HepG2 (cell line): ENCODE measurements around the gene PIAS1. TPM values are rescaled to one million over a fixed set of nuclear protein-coding genes. Genes with fewer than 3 reads are reported as not detected.

ENCODE experiments used
- ATAC-seq: fragments of 200-7000 bp; cut with Tn5 transposase; 3 replicates; pipeline ENCODE4 v1.9.1; 2020; ENCODE audit warnings: mild to moderate bottlenecking, moderate library complexity
- BruUV-seq: library from RNA; stranded (reverse); fragments of 400-500 nt; replicated peaks from 2 replicates; lab custom pipeline; 2021; lab: Mats Ljungman, UMichigan
- CTCF ChIA-PET: fragments of 300-600 bp; formaldehyde crosslinking; extraction: SDS; loops from one replicate; lab custom pipeline; 2021; ENCODE audit warnings: low total read pairs, inconsistent platforms, low intra/inter-chr PET ratio; lab: Yijun Ruan, JAX
- POLR2A ChIA-PET: fragments of 350-600 bp; sonication (Branson Sonifier 250); formaldehyde crosslinking; loops from one replicate; lab custom pipeline; 2020; ENCODE audit warnings: antibody characterized with exemption, inconsistent platforms; lab: Yijun Ruan, JAX
- DNase-seq: peaks from one replicate; pipeline ENCODE4 v3.0.0-alpha.2; 2015; ENCODE audit warnings: low spot score
- FAIRE-seq: peaks from 3 replicates; lab custom pipeline; 2011; peaks lifted over from hg19 to GRCh38; lab: Jason Lieb, UNC
- H2AFZ ChIP-seq: one replicate; pipeline ENCODE4 v1.6.1; 2011; ENCODE audit warnings: low read length, inconsistent platforms
- H3K27ac ChIP-seq: fragments of 300-600 bp; 3 replicates; pipeline ENCODE4 v1.8.0; 2011; ENCODE audit warnings: mixed run types, mild to moderate bottlenecking, mixed read lengths, low read length, inconsistent platforms; ENCODE audit not compliant: insufficient read depth; ENCODE audit errors: extremely low read length
- H3K27me3 ChIP-seq, 2 experiments: fragments of 200-600 bp in 1 of 2; 2 replicates in 1 of 2; 3 replicates in 1 of 2; pipeline versions ENCODE4 v1.6.0 to v1.8.0; 2011; ENCODE audit warnings: low read length in 2 of 2, mild to moderate bottlenecking in 2 of 2, moderate library complexity in 2 of 2, inconsistent platforms in 1 of 2; ENCODE audit not compliant: insufficient read depth in 2 of 2, control insufficient read depth in 1 of 2
- H3K36me3 ChIP-seq, 2 experiments: fragments of 200-600 bp in 1 of 2; replicated peaks in 1 of 2; 2 replicates in 1 of 2; 3 replicates in 1 of 2; pipeline versions ENCODE4 v1.5.1 to v1.8.0; 2011; ENCODE audit warnings: low read length in 2 of 2, inconsistent platforms in 1 of 2; ENCODE audit not compliant: insufficient read depth in 2 of 2, control insufficient read depth in 1 of 2
- H3K4me1 ChIP-seq: 2 replicates; pipeline ENCODE4 v1.5.1; 2012; ENCODE audit warnings: low read length, inconsistent platforms; ENCODE audit not compliant: insufficient read depth
- H3K4me2 ChIP-seq: 2 replicates; pipeline ENCODE4 v1.6.0; 2011; ENCODE audit warnings: low read depth, low read length, inconsistent platforms
- H3K4me3 ChIP-seq, 3 experiments: fragments of 200-600 bp in 1 of 3; sonication (generic), shearing (Covaris generic) in 1 of 3; replicated peaks in 1 of 3; 2 replicates each; pipeline ENCODE4 v1.5.1; 2011 to 2016; ENCODE audit warnings: low read length in 3 of 3, inconsistent platforms in 2 of 3, low read depth in 2 of 3, mild to moderate bottlenecking in 2 of 3, control low read depth in 1 of 3, mixed read lengths in 1 of 3; ENCODE audit not compliant: insufficient read depth in 1 of 3
- H3K79me2 ChIP-seq: one replicate; pipeline ENCODE4 v1.6.1; 2011; ENCODE audit warnings: low read length, inconsistent platforms; ENCODE audit not compliant: insufficient read depth
- H3K9ac ChIP-seq: 2 replicates; pipeline ENCODE4 v1.6.0; 2011; ENCODE audit warnings: mild to moderate bottlenecking, low read depth, low read length, inconsistent platforms; ENCODE audit not compliant: insufficient read depth
- H3K9me3 ChIP-seq: 2 replicates; pipeline ENCODE4 v1.5.1; 2012; ENCODE audit warnings: mild to moderate bottlenecking, low read length
- H4K20me1 ChIP-seq: 2 replicates; pipeline ENCODE4 v1.6.0; 2011; ENCODE audit warnings: inconsistent platforms, mild to moderate bottlenecking, low read length, moderate library complexity; ENCODE audit not compliant: insufficient read depth
- ATF4 ChIP-seq, 2 experiments: fragments of 450-650 bp in 1 of 2; sonication (generic) in 1 of 2; formaldehyde crosslinking; IDR thresholded peaks; 2 replicates each; pipeline versions ENCODE4 v1.5.0 to v1.8.0; 2020 to 2022; ENCODE audit warnings: mild to moderate bottlenecking in 1 of 2, missing genetic modification reagents in 1 of 2
- HCFC1 ChIP-seq: fragments of 150-350 bp; IDR thresholded peaks from 2 replicates; pipeline ENCODE4 v1.6.1; 2014; ENCODE audit warnings: low read depth, low read length
- MIER3 ChIP-seq: IDR thresholded peaks from 2 replicates; pipeline ENCODE4 v1.6.1; 2016; ENCODE audit warnings: missing compliant biosample characterization, borderline replicate concordance
- MTA3 ChIP-seq: sonication (generic); formaldehyde crosslinking; IDR thresholded peaks from 2 replicates; pipeline ENCODE4 v1.4.0; 2020; ENCODE audit warnings: missing genetic modification reagents
- NFIB ChIP-seq: sonication (generic); formaldehyde crosslinking; IDR thresholded peaks from 2 replicates; pipeline ENCODE4 v1.9.0; 2021; ENCODE audit warnings: missing genetic modification reagents, mild to moderate bottlenecking, borderline replicate concordance
- PCBP1 ChIP-seq: fragments of 200-400 bp; formaldehyde crosslinking; IDR thresholded peaks from 2 replicates; pipeline ENCODE4 v1.6.1; 2017; ENCODE audit warnings: mild to moderate bottlenecking, low read depth, low read length, borderline replicate concordance
- PTBP1 ChIP-seq: fragments of 200-400 bp; formaldehyde crosslinking; IDR thresholded peaks from 2 replicates; pipeline ENCODE4 v1.6.1; 2018; ENCODE audit warnings: low read length, low read depth; ENCODE audit not compliant: poor library complexity, severe bottlenecking
- TRAFD1 ChIP-seq: sonication (generic); formaldehyde crosslinking; IDR thresholded peaks from 2 replicates; pipeline ENCODE4 v1.5.1; 2020; ENCODE audit warnings: missing genetic modification reagents, mild to moderate bottlenecking, borderline replicate concordance
- ZFX ChIP-seq: sonication (generic); formaldehyde crosslinking; IDR thresholded peaks from 2 replicates; pipeline ENCODE4 v1.4.0; 2020; ENCODE audit warnings: mild to moderate bottlenecking, low read depth, missing genetic modification reagents, moderate library complexity
- ZNF224 ChIP-seq: sonication (generic); formaldehyde crosslinking; IDR thresholded peaks from 2 replicates; pipeline ENCODE4 v1.5.0; 2020; ENCODE audit warnings: mild to moderate bottlenecking, missing genetic modification reagents
- ZNF232 ChIP-seq: sonication (generic); formaldehyde crosslinking; IDR thresholded peaks from 2 replicates; pipeline ENCODE4 v1.4.0; 2020; ENCODE audit warnings: missing genetic modification reagents, borderline replicate concordance
- ZNF251 ChIP-seq: sonication (generic); formaldehyde crosslinking; IDR thresholded peaks from 2 replicates; pipeline ENCODE4 v1.9.0; 2021; ENCODE audit warnings: mild to moderate bottlenecking, missing genetic modification reagents
- ZNF292 ChIP-seq: sonication (generic); formaldehyde crosslinking; IDR thresholded peaks from 2 replicates; pipeline ENCODE4 v1.8.1; 2022; ENCODE audit warnings: mild to moderate bottlenecking, low read depth, missing genetic modification reagents, borderline replicate concordance
- ZNF512 ChIP-seq: sonication (generic); formaldehyde crosslinking; IDR thresholded peaks from 2 replicates; pipeline ENCODE4 v1.4.0; 2020; ENCODE audit warnings: mild to moderate bottlenecking, missing genetic modification reagents
- ZNF558 ChIP-seq: sonication (generic); formaldehyde crosslinking; IDR thresholded peaks from 2 replicates; pipeline ENCODE4 v1.9.0; 2022; ENCODE audit warnings: mild to moderate bottlenecking, missing genetic modification reagents, borderline replicate concordance
- ZNF607 ChIP-seq: sonication (generic); formaldehyde crosslinking; IDR thresholded peaks from 2 replicates; pipeline ENCODE4 v1.5.1; 2020; ENCODE audit warnings: missing genetic modification reagents, mild to moderate bottlenecking, borderline replicate concordance
- ZNF652 ChIP-seq: IDR thresholded peaks from 2 replicates; pipeline ENCODE4 v1.6.1; 2016; ENCODE audit warnings: low read depth, borderline replicate concordance
- in situ Hi-C: cut with HindIII; loops from 2 replicates; pipeline ENCODE4 v1.10.0; 2017; ENCODE audit warnings: low pct_unique_long_range_greater_than_20kb; ENCODE audit not compliant: extremely low pct_ligation_motif_present
- intact Hi-C: fragments of 100-400 bp; cut with micrococcal nuclease; formaldehyde crosslinking; loops from one replicate; pipeline ENCODE4 v1.10.0; 2022; ENCODE audit not compliant: unreplicated experiment
- polyA plus RNA-seq, 8 experiments: library from polyadenylated mRNA; depleted of rRNA in 3 of 8; stranded (reverse) in 7 of 8; unstranded in 1 of 8; fragments of >200 nt; fragmentation: Illumina TruSeq in 4 of 8; extraction: Trizol in 4 of 8; gene quantifications; 2 replicates each; pipeline versions ENCODE4 v1.2.1 to v1.2.3, GENCODE V29; 2011 to 2016; ENCODE audit warnings: low read depth in 4 of 8, missing spikeins in 1 of 8, mixed read lengths in 1 of 8; ENCODE audit not compliant: insufficient read depth in 1 of 8
- total RNA-seq, 5 experiments: library from RNA; depleted of rRNA; stranded (reverse); fragments of >200 nt; fragmentation: Illumina TruSeq; extraction: Trizol; gene quantifications; 2 replicates each; pipeline ENCODE4 v1.2.3, GENCODE V29; 2016; ENCODE audit warnings: low read depth in 1 of 5
- TF ChIP-seq, protein P1 (sequence below): sonication (generic); formaldehyde crosslinking; IDR thresholded peaks from 2 replicates; pipeline ENCODE4 v1.8.1; 2023; ENCODE audit warnings: mild to moderate bottlenecking, moderate library complexity, missing genetic modification reagents

The PIAS1 gene
- total and polyA plus RNA-seq, 2 of the 13 experiments (the other 11 are each of a cell fraction or from before 2014, with no cell fraction given): 20.7 to 33.7 TPM

DNA sequence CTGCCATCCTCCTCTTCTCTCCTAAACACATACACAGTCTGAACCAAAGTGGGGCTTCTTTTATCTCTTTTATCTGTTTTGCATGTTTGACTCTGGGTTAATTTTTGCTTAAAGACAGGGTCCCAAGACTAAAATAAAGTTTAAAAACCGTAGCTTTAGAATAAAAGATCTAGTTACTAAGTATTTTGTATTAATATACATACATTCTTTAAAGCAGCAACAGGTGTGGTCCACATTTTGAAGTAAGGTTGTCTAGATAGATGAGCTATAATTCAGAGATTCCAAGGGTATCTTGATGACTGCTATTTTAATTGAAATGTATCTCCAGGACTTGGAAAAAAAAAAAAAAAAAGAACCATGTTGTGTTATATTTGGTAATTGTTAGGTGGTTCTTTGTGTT lies 89.7 kb downstream of the PIAS1 start (continued):
- TF ChIP-seq ATF4 (CRISPR knock-in tag; IDR thresholded peaks at IDR 0.05) (no peak), TRAFD1 (no peak), NFIB (CRISPR knock-in tag) (no peak), ZNF558 (no peak)
- TF ChIP-seq, all 625 proteins: peak for 0

GRCh38 chr15:68145706-68146105 lies 91.6 kb downstream of the PIAS1 start:
- Histone ChIP-seq H3K4me2 (no peak overlapping the region), H3K36me3 (peaks cover 2 to 27% of the 10 kb centered on the region in 2 experiments), H3K4me1 (no peaks in the 10 kb centered on the region), H3K9me3 (no peaks in the 10 kb centered on the region), H4K20me1 (no peaks in the 10 kb centered on the region), H3K79me2 (peaks cover 3% of the 10 kb centered on the region), H2AFZ (no peak overlapping the region), H3K9ac (no peak overlapping the region), H3K4me3 (no peak overlapping the region)
- no peak for DNase-seq
- ChIA-PET POLR2A (no interaction called here), CTCF (no interaction called here)
- in situ Hi-C loops: no loop called here
- ATAC-seq: no peak
- intact Hi-C loops: no loop called here
- TF ChIP-seq ZNF232 (CRISPR knock-in tag) (no peak), PCBP1 (no peak), ZNF292 (CRISPR knock-in tag) (no peak), HCFC1 (no peak), ZNF652 (CRISPR knock-in tag) (no peak), MIER3 (no peak), ZNF224 (CRISPR knock-in tag) (no peak), PTBP1 (no peak), MTA3 (CRISPR knock-in tag) (no peak), ZFX (CRISPR knock-in tag) (no peak), ZNF512 (CRISPR knock-in tag) (no peak), ZNF251 (no peak), ZNF607 (CRISPR knock-in tag) (no peak)
- TF ChIP-seq, protein P1, sequence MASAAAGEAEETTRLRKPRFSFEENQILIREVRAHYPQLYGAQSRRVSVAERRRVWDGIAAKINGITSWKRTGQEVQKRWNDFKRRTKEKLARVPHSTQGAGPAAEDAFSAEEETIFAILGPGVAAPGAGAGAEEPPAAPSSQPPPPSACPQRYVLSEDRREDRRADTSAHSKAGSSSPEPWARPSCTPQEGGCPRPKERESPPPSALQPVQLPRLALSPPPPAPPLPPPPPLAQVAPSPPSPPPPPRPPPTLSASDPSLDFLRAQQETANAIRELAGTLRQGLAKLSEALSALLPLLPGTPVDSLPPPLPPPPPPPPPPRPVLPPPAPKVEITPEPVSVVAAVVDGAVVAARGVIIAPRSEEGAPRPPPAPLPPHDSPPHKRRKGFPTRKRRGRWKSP: no peak
- TF ChIP-seq, all 625 proteins: peak for 0
- BruUV-seq: no TSS peak
- no peaks in the 10 kb centered on the region for H3K27me3 ChIP-seq
- no peak for FAIRE-seq
- H3K27ac ChIP-seq: no peak overlapping the region
